ENCODE results near the gene TTLL5. TPM values are rescaled to one million over a fixed set of nuclear protein-coding genes. Genes with fewer than 3 reads are reported as not detected.

Gene TTLL5
- total RNA-seq, 1 donor from 2014 or later, result 15.5 TPM

- TF ChIP-seq CTCF (IDR thresholded peaks at IDR 0.05; ENCODE audit: insufficient read depth, low read length, severe bottlenecking), result no peak
- Histone ChIP-seq H3K27me3 (ENCODE audit: control insufficient read depth, insufficient read depth, low read length) (no peaks in the 10 kb centered on the region), H3K36me3 (ENCODE audit: control insufficient read depth, insufficient read depth, low read length) (no peaks in the 10 kb centered on the region), H3K4me3 (ENCODE audit: low read depth, low read length) (no peak overlapping the region)
- DNase-seq (ENCODE audit: low read depth) (no peak), FAIRE-seq (no peak)
These were observed 317.2 kb downstream of the TTLL5 start for GRCh38 chr14:75978249-75978731.

- peak; percentile 81 for TF ChIP-seq CTCF (IDR thresholded peaks at IDR 0.05; ENCODE audit: insufficient read depth, low read length, severe bottlenecking)
- no peak overlapping the region for H3K4me3 ChIP-seq (ENCODE audit: low read depth, low read length)
- DNase-seq (ENCODE audit: low read depth), result no peak
- H3K27me3 ChIP-seq (ENCODE audit: control insufficient read depth, insufficient read depth, low read length), result no peaks in the 10 kb centered on the region
- H3K36me3 ChIP-seq (ENCODE audit: control insufficient read depth, insufficient read depth, low read length), result no peaks in the 10 kb centered on the region
- no peak for FAIRE-seq
These were observed 318.1 kb downstream of the TTLL5 start for GRCh38 chr14:75979071-75979571.

GRCh38 chr14:75979648-75980565 is 318.9 kb downstream of the TTLL5 start:
- TF ChIP-seq CTCF (IDR thresholded peaks at IDR 0.05; ENCODE audit: insufficient read depth, low read length, severe bottlenecking), result no peak
- FAIRE-seq (no peak), DNase-seq (ENCODE audit: low read depth) (no peak)
- Histone ChIP-seq H3K27me3 (ENCODE audit: control insufficient read depth, insufficient read depth, low read length) (no peaks in the 10 kb centered on the region), H3K4me3 (ENCODE audit: low read depth, low read length) (no peak overlapping the region), H3K36me3 (ENCODE audit: control insufficient read depth, insufficient read depth, low read length) (no peaks in the 10 kb centered on the region)

- FAIRE-seq (no peak), DNase-seq (ENCODE audit: low read depth) (peak; percentile 39)
- no peaks in the 10 kb centered on the region for H3K27me3 ChIP-seq (ENCODE audit: control insufficient read depth, insufficient read depth, low read length)
- H3K36me3 ChIP-seq (ENCODE audit: control insufficient read depth, insufficient read depth, low read length), result no peaks in the 10 kb centered on the region
- H3K4me3 ChIP-seq (ENCODE audit: low read depth, low read length), result no peak overlapping the region
- TF ChIP-seq CTCF (IDR thresholded peaks at IDR 0.05; ENCODE audit: insufficient read depth, low read length, severe bottlenecking), result no peak
These were observed 319.8 kb downstream of the TTLL5 start for GRCh38 chr14:75980856-75981255.

GRCh38 chr14:75981426-75982265 is 320.6 kb downstream of the TTLL5 start, which contains the start of gene TGFB3:
Gene TGFB3, minus strand, starts transcription at chr14:75981995. Its CDS starts 1,102 bp downstream, at chr14:75980893.
- peak; percentile 77 for DNase-seq (ENCODE audit: low read depth)
- Histone ChIP-seq H3K27me3 (ENCODE audit: control insufficient read depth, insufficient read depth, low read length) (no peaks in the 10 kb centered on the region), H3K36me3 (ENCODE audit: control insufficient read depth, insufficient read depth, low read length) (no peaks in the 10 kb centered on the region), H3K4me3 (ENCODE audit: low read depth, low read length) (peak within 1 kb of the TSS; percentile 63)
- no peak for TF ChIP-seq CTCF (IDR thresholded peaks at IDR 0.05; ENCODE audit: insufficient read depth, low read length, severe bottlenecking)
- no peak for FAIRE-seq
